ENCODE results near the gene PEAK3.

The PEAK3 gene

GRCh38 chr19:2328401-2329148 is 46.6 kb upstream of the PEAK3 start, which contains the start of the genes LSM7 and SPPL2B:
Gene LSM7 (minus strand): TSS chr19:2328586. CDS start chr19:2328566, 20 bp downstream.
Gene SPPL2B (plus strand): TSS chr19:2328684. CDS start chr19:2328710, 26 bp downstream.
- DNase-seq (ENCODE audit: low read depth, low spot score) = no peak
- TF ChIP-seq CTCF (IDR thresholded peaks at IDR 0.05; ENCODE audit: insufficient read depth, low read length, missing control alignments) = no peak
- peak within 1 kb of the TSS; percentile 92 for H3K4me3 ChIP-seq (ENCODE audit: low read depth, low read length)
- CTCF ChIA-PET = interaction anchor here (0.6 to 2.6 kb wide), 7 partner anchors 11 to 285 kb away, joined by 3 to 12 read pairs (median 7); partner anchors contain the start of gene PLEKHJ1
- POLR2A ChIA-PET = interaction anchor here (0.7 to 1.1 kb wide), 4 partner anchors 10 to 147 kb away, joined by 3 to 4 read pairs (median 3); partner anchors contain the start of genes GADD45B and TIMM13

- no peak for TF ChIP-seq CTCF (IDR thresholded peaks at IDR 0.05; ENCODE audit: insufficient read depth, low read length, missing control alignments)
- CTCF ChIA-PET = interaction anchor here (0.6 to 2.6 kb wide), 7 partner anchors 10 to 286 kb away, joined by 3 to 12 read pairs (median 7); partner anchors contain the start of gene PLEKHJ1
- peak overlapping the region; percentile 92 for H3K4me3 ChIP-seq (ENCODE audit: low read depth, low read length)
- DNase-seq (ENCODE audit: low read depth, low spot score) = peak; percentile 40
- POLR2A ChIA-PET = interaction anchor here (0.6 to 1.1 kb wide), 5 partner anchors 9 to 901 kb away, joined by 3 to 4 read pairs (median 3); partner anchors contain the start of genes GADD45B and TIMM13
Measured at GRCh38 chr19:2327773-2328400, 45.9 kb upstream of the PEAK3 start.

- TF ChIP-seq CTCF (IDR thresholded peaks at IDR 0.05; ENCODE audit: insufficient read depth, low read length, missing control alignments) = no peak
- ChIA-PET POLR2A (interaction anchor here (1.1 kb wide), 1 partner anchor 149 kb away, joined by 3 read pairs; the partner anchor contains the start of gene GADD45B), CTCF (interaction anchor here (1.2 to 2.6 kb wide), 5 partner anchors 9 to 287 kb away, joined by 3 to 12 read pairs (median 7); partner anchors contain the start of gene PLEKHJ1)
- no peak overlapping the region; the same call in none of the 2 replicates for H3K4me3 ChIP-seq (ENCODE audit: low read depth, low read length)
- no peak for DNase-seq (ENCODE audit: low read depth, low spot score)
Measured at GRCh38 chr19:2326699-2327360, 44.9 kb upstream of the PEAK3 start.

GRCh38 chr19:2325281-2326046 is 43.5 kb upstream of the PEAK3 start:
- CTCF ChIA-PET = interaction anchor here (2.3 kb wide), 1 partner anchor 9 kb away, joined by 13 read pairs; no protein-coding TSS in a partner anchor
- TF ChIP-seq CTCF (IDR thresholded peaks at IDR 0.05; ENCODE audit: insufficient read depth, low read length, missing control alignments) = no peak
- H3K4me3 ChIP-seq (ENCODE audit: low read depth, low read length) = no peak overlapping the region
- DNase-seq (ENCODE audit: low read depth, low spot score) = no peak
- POLR2A ChIA-PET = interaction anchor here (0.6 kb wide), 1 partner anchor 87 kb away, joined by 3 read pairs; no protein-coding TSS in a partner anchor

- no peak for DNase-seq (ENCODE audit: low read depth, low spot score)
- CTCF ChIA-PET = interaction anchor here (2.3 kb wide), 1 partner anchor 8 kb away, joined by 13 read pairs; no protein-coding TSS in a partner anchor
- H3K4me3 ChIP-seq (ENCODE audit: low read depth, low read length) = no peak overlapping the region
- no peak for TF ChIP-seq CTCF (IDR thresholded peaks at IDR 0.05; ENCODE audit: insufficient read depth, low read length, missing control alignments)
- POLR2A ChIA-PET = no interaction called here
Measured at GRCh38 chr19:2324220-2324948, 42.4 kb upstream of the PEAK3 start.
